ENCODE measurements around the gene CRHR1.

The CRHR1 gene

GRCh38 chr17:45863857-45864654 is 79.9 kb downstream of the CRHR1 start:
- TF ChIP-seq CTCF (conservative IDR thresholded peaks at IDR 0.05), result no peak

GRCh38 chr17:45867171-45867570 is 83.1 kb downstream of the CRHR1 start:
- TF ChIP-seq ZFX (IDR thresholded peaks at IDR 0.05), result no peak
- TF ChIP-seq CTCF (conservative IDR thresholded peaks at IDR 0.05), result no peak
- H3K27ac ChIP-seq, result no peak overlapping the region

More at GRCh38 chr17:45863857-45864654, 79.9 kb downstream of the CRHR1 start:
- H3K27ac ChIP-seq, result no peak overlapping the region

- TF ChIP-seq ZFX (IDR thresholded peaks at IDR 0.05) (no peak), CTCF (conservative IDR thresholded peaks at IDR 0.05) (no peak)
- H3K27ac ChIP-seq, result no peak overlapping the region
Observed at GRCh38 chr17:45867702-45868101, 83.6 kb downstream of the CRHR1 start.

GRCh38 chr17:45868276-45868675 is 84.2 kb downstream of the CRHR1 start:
- no peak overlapping the region for H3K27ac ChIP-seq
- no peak for TF ChIP-seq ZFX (IDR thresholded peaks at IDR 0.05)
- no peak for TF ChIP-seq CTCF (conservative IDR thresholded peaks at IDR 0.05)

- TF ChIP-seq CTCF (conservative IDR thresholded peaks at IDR 0.05) (no peak), ZFX (IDR thresholded peaks at IDR 0.05) (no peak)
- H3K27ac ChIP-seq, result no peak overlapping the region
Observed at GRCh38 chr17:45869676-45870341, 85.7 kb downstream of the CRHR1 start.

GRCh38 chr17:45870342-45870974 is 86.3 kb downstream of the CRHR1 start:
- TF ChIP-seq CTCF (conservative IDR thresholded peaks at IDR 0.05), result no peak
- H3K27ac ChIP-seq, result no peak overlapping the region

GRCh38 chr17:45871718-45872117 is 87.6 kb downstream of the CRHR1 start:
- H3K27ac ChIP-seq, result no peak overlapping the region
- TF ChIP-seq ZFX (IDR thresholded peaks at IDR 0.05), result no peak
- TF ChIP-seq CTCF (conservative IDR thresholded peaks at IDR 0.05), result no peak

Measured in C4-2B (cell line).